GM19023 (cell line): ENCODE data around the gene LRIF1.
A peak's percentile ranks its signal among the peaks of the same experiment; 100 is the strongest.
"Not testable (repeated sequence)": the region's sequence is repeated elsewhere in the genome, so short reads cannot be mapped to it uniquely, and the experiment has no call there.

Experiments used
- ATAC-seq: cut with Tn5 transposase; IDR thresholded peaks from one replicate; pipeline ENCODE4 v1.9.1; 2021; ENCODE audit warnings: mild to moderate bottlenecking, moderate library complexity; ENCODE audit not compliant: unreplicated experiment

Gene LRIF1

GRCh38 chr1:110963691-110964454, at the start of gene LRIF1:
Gene LRIF1 (minus strand): TSS chr1:110963922. CDS start chr1:110963688, 234 bp downstream.
- ATAC-seq: peak; percentile 98

- no peak for ATAC-seq
Measured at GRCh38 chr1:111008031-111008430, 44.3 kb upstream of the LRIF1 start.

DNA sequence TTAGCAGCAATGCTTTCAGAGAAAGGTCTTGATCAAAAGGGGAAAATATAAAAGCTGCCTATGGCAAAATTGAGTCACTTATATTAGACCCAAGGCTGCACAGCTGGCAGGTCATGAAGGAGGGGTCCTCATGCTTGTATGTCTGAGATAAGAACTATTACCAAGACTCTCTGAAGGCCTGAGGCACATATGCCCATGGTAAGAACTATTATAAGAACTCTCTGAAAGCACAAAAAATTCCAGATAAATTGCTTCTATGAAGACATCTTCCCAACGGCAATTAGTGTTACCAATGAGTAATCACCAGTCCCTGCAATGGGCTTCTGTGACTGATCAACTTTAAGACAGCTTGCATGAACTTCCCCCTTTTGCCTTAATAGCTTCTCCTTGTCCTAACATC, 42.8 kb upstream of the LRIF1 start:
- no peak for ATAC-seq

DNA sequence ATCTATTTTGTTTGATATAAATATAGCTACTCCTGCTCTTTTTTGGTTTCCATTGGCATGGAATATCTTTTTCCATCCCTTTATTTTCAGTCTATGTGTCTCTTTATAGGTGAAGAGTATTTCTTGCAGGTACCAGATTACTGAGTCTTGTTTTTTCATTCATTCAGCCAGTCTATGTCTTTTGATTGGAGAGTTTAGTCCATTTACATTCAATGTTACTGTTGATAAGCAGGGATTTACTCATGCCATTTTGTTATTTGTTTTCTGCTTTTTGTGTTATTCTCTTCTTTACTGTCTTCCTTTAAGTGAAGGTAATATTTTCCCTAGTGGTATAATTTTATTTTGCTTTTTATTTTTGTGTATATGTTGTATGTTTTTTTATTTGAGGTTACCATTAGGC, 35.9 kb upstream of the LRIF1 start:
- ATAC-seq: not testable (repeated sequence)

DNA sequence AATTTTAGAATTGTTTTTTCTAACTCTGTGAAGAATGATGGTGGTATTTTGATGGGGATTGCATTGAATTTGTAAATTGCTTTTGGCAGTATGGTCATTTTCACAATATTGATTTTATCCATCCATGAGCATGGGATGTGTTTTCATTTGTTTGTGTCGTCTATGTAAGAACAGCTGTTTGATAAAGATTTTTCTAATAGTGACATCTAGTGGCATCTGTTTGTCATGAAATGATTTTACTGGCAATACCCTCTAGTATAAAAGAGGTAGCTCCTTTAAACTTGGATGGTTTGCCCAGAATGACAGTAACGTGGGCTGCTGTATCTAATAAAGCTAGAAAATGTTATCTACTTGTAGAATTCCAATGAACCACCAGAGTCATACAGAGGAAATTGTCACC, 28.6 kb upstream of the LRIF1 start:
- not testable (repeated sequence) for ATAC-seq

GRCh38 chr1:110991295-110991694, 27.6 kb upstream of the LRIF1 start:
- not testable (repeated sequence) for ATAC-seq

GRCh38 chr1:110990541-110990940, 26.8 kb upstream of the LRIF1 start:
- ATAC-seq: no peak

GRCh38 chr1:110986407-110986891, 22.7 kb upstream of the LRIF1 start:
- no peak for ATAC-seq

- ATAC-seq: no peak
Measured at GRCh38 chr1:110982320-110982719, 18.6 kb upstream of the LRIF1 start.

- no peak for ATAC-seq
Measured at GRCh38 chr1:110979154-110979553, 15.4 kb upstream of the LRIF1 start.

DNA sequence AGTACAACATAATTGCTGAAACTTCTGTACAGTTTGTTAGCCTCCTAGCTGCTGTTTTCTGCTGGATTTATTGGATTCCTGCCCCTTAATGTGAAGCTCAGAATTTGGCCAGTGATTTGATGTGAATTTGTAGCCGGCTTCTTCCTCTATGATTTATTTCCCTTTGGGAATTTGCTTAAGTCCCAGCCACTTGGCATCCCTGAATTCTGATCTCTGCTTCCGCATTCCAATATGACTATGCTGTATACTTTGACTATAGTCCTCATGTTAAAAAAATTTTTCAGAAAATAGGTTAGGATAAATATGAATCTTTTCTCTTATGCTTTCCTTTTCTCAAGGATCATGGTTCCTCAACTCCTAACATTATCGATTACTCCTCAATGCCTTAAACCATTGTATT, 12.4 kb upstream of the LRIF1 start:
- no peak for ATAC-seq

DNA sequence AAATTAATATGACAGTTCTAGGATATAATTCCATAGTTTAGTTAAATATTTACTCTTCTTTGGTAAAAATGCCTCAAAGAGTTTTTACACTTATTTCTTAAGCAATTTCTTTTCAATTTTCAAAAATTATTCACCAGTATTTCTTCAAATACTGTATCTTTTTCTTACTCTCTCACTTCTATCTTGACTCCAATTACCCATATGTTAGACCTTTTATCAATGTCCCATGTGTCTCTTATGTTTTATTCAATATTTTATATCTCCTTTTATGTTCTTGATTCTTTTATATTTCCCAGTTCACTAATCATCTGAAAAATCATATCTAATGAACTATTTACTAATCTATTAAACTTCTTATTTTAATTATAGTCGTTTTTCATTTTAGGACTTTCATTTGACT, 11.5 kb upstream of the LRIF1 start:
- no peak for ATAC-seq

DNA sequence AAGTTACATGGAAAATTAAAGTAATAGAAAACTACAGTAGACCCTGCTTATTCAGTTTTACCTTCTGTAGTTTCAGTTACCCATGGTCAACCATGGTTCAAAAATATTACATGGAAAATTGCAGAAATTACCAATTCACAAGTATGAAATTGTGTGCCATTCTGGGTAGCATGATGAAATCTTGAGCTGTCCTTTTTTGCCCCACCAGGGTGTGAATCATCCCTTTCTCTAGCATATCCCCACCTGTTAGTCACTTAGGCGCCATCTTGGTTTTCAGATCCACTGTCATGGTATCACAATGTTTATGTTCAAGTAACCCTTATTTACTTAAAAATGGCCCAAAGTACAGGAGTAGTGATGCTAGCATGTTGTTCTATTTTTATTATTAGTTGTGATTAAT, 3.5 kb upstream of the LRIF1 start:
- ATAC-seq: no peak

DNA sequence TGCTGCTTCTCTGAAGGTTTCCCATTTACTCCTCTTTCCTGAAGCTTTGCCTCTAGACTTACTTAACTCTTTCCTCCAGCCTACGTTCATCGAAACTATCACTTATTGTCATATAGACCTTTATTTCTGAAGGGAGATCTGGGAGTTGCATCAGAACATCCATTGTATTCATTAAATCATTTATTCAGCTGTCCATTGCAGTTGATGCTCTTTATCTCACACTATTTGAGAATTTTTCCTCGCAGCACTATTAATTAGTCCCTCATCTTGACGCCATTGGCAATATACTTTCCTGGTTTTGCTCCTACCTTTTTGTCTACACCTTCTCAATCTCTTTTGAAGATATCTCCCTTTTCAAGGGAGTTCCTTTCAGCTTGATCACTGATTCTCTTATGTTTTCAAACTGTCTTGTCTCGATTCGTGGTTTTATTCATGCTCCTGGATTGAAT, 757 bp upstream of the LRIF1 start:
- no peak for ATAC-seq

DNA sequence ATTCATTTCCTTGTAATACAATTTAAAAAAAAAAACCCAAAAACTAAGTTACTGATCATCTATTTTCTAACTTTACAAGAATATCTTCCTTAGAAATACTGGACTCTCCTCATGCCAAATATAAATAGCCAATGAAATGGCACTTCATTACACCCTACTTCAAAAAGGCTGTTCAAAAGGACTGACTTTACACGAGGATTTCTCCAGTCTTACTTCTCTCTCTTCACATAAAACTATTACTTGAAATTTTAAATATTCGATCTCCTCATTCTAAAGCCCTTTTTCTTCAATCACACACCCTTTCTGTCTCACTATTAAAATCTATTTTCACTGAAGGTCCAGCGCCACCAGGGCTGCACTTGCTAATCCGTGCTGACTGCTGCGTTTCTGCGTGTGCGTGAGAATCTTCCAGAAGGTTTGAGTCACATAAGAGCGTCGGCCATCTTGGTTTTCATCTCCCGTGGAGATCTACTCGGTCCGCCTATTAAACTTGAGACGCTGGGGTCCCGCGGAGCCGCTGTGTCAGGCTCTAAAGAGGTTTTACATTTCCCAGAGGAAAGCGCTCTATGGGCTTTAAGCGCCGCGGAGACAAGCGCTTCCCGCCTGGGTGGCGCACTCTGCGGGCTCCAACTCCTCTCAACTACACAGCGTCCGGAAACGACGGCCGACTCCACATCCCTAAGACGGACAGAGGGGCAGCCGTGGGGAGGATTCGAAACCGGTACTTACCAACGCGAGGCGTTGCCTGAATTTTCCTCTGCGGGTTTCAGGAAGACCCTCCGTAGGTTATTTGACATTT, 631 bp downstream of the LRIF1 start:
- ATAC-seq: peak; percentile 35

GRCh38 chr1:110961902-110962301, 1.8 kb downstream of the LRIF1 start:
- ATAC-seq: no peak

DNA sequence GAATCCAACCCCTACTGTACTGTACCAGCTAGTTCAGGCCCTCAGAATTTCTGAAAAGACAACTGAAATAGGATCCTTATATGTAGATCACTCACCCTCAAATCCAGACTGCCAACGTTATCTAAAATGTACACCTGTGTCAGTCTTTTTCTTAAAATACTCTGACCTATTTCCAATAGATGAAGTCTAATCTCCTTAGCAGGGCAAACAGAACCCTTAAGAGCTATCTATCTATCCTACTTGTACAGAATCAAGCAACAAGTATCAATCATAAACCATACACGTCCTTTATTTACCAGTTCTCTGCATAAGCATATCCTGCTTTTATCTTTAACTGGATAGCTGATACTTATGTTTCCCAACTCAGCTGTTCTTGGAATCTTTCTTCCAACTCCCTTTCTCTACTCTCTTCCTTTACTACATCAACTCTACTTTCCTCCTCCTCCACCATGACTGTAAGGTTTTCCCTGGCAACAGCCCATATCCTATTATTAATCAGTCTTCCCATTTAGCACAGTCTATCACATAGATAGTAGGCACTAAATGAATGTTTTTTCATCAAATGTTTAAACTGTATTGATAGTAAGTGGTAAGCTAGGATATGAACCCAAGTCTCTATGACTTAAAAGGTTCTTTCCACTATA, 2.8 kb downstream of the LRIF1 start:
- no peak for ATAC-seq

DNA sequence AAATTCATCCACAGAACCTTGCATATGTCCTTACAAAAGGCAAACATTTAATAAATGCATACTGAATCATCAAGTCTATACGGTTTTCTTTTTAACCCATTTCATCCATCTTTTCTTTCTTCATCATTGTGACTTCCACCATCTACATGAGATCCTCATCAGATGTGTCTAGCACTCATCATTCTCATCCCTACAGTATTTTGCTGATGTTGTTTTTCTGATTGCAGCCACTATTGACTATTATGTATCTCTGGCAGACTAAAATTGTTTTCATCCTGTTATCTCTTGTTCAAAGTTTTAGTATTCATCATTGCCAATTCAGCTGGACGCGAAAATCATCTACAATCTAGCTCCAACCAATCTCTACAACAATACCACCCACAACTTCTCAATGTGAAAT, 5.9 kb downstream of the LRIF1 start:
- ATAC-seq: no peak

- no peak for ATAC-seq
Measured at GRCh38 chr1:110956586-110956985, 7.1 kb downstream of the LRIF1 start.

GRCh38 chr1:110953031-110953430, 10.7 kb downstream of the LRIF1 start:
- no peak for ATAC-seq

GRCh38 chr1:110952031-110952430, 11.7 kb downstream of the LRIF1 start:
- ATAC-seq: no peak
